ENCODE results near the gene STPG2.

GRCh38 chr4:97892592-97893266, 250.5 kb downstream of the STPG2 start:
- TF ChIP-seq CTCF (IDR thresholded peaks at IDR 0.05) (no peak), POLR2A (IDR thresholded peaks at IDR 0.05) (no peak)
